Measurements from ENCODE around the gene CPT1B.
"Not testable (repeated sequence)": the region's sequence is repeated elsewhere in the genome, so short reads cannot be mapped to it uniquely, and the experiment has no call there.

The CPT1B gene

GRCh38 chr22:50609599-50609998 lies 31.4 kb upstream of the CPT1B start:
- no peak for DNase-seq (ENCODE audit: low spot score)

DNA sequence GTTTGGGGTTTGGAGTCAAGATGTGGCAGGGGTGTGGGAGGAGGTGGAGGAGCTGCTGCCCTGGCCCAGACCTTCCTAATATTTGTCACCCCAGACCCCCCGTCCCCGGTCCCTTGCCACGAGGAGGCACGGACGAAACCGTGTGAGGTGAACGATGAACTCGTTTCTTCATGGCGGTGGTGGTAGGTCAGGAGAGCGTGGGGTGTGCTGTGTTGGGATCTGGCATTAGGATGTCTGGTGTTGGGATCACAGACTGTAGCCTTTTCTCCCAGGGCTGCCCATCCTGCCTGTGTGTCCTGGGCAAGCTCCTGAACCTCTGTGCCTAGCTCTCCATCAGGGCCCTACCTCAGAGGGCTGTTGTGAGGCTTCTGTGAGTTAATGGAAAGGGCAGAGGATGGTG lies 30.8 kb upstream of the CPT1B start:
- no peak for DNase-seq (ENCODE audit: low spot score)

GRCh38 chr22:50608058-50608840 lies 30.0 kb upstream of the CPT1B start:
- DNase-seq (ENCODE audit: low spot score) = not testable (repeated sequence)

DNA sequence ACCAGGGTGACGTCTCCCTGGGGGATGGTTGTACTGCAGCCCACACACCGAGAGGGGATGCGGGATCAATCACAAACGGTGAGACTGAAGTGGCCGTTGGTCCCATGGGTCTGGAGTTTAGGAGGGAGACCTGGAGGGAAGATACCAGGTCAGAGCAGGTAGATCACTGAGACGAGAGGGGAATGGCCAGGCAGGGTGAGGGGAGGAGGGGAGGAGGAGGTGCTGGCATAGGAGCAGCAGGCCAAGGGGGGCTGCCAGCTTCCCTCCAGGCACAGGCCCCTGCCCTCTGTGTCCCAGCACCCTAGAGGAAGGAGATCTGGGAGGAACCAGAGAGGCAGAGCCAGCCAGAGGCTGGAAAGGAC lies 29.4 kb upstream of the CPT1B start:
- no peak for DNase-seq (ENCODE audit: low spot score)

GRCh38 chr22:50606946-50607658 lies 28.9 kb upstream of the CPT1B start:
- no peak for DNase-seq (ENCODE audit: low spot score)

DNA sequence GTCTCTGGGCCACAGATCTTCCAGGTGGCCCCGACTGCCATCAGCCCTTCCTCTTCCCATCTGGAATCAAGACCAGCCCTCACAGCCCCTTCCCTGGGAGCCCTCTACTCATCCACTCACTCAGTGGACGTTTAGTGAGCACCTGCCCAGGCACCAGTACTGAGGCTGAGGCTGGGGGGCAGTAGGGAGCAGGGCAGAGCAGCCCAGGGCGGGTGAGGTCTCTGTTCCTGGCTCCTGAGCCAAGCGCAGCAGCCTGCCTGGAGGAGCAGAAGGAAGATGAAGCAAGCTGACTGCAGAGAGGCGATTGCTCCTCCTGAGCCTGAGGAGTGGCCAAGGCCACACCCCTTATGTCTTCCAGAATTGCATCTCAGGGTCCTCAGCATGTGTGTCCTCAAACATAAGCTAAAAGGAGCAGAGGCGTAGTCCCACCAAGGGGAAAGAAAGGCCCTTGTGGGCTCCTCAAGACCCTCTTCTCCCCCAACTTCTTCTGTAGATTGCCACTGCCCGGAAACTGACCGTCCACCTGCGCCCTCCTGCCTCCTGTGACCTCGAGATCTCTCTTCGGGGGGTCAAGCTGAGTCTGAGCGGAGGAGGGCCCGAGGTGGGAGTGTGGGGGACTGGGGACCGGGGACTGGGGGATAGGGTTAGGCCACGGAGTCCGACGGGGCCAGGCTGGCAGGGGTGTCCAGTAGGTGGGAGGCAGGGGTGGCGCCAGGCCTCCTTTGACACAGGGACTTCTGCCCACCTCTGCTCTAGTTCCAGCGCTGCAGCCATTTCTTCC lies 28.1 kb upstream of the CPT1B start:
- no peak for DNase-seq (ENCODE audit: low spot score)

DNA sequence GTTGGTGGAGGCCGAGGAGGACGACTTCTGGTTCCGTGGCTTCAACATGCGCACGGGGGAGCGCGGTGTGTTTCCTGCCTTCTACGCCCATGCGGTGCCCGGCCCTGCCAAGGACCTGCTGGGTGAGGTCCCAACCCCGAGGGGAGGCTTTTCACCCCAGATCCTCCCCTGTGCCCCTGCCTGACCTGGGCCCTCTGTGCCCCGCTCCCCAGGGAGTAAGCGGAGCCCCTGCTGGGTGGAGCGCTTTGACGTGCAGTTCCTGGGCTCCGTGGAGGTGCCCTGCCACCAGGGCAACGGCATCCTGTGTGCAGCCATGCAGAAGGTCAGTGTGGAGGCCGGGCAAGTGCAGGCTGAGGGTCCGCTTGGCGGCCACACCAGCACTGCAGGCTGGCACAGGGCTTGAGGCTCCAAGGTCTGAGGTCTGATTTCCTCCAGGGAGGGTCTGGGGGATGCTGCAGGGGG lies 27.4 kb upstream of the CPT1B start:
- no peak for DNase-seq (ENCODE audit: low spot score)

- no peak for DNase-seq (ENCODE audit: low spot score)
These were observed 26.9 kb upstream of the CPT1B start for GRCh38 chr22:50605002-50605612.

DNA sequence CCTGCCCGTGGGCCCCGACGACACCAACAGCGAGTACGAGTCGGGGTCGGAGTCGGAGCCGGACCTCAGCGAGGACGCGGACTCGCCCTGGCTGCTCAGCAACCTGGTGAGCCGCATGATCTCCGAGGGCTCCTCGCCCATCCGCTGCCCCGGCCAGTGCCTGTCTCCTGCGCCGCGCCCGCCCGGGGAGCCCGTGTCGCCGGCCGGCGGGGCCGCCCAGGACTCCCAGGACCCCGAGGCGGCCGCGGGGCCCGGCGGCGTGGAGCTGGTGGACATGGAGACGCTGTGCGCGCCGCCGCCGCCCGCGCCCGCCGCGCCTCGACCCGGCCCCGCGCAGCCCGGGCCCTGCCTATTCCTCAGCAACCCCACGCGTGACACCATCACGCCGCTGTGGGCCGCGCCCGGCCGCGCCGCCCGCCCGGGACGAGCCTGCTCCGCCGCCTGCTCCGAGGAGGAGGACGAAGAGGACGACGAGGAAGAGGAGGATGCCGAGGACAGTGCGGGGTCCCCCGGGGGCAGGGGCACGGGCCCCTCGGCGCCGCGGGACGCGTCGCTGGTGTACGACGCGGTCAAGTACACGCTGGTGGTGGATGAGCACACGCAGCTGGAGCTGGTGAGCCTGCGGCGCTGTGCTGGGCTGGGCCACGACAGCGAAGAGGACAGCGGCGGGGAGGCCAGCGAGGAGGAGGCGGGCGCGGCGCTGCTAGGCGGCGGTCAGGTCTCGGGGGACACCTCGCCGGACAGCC lies 26.2 kb upstream of the CPT1B start:
- DNase-seq (ENCODE audit: low spot score) = no peak

DNA sequence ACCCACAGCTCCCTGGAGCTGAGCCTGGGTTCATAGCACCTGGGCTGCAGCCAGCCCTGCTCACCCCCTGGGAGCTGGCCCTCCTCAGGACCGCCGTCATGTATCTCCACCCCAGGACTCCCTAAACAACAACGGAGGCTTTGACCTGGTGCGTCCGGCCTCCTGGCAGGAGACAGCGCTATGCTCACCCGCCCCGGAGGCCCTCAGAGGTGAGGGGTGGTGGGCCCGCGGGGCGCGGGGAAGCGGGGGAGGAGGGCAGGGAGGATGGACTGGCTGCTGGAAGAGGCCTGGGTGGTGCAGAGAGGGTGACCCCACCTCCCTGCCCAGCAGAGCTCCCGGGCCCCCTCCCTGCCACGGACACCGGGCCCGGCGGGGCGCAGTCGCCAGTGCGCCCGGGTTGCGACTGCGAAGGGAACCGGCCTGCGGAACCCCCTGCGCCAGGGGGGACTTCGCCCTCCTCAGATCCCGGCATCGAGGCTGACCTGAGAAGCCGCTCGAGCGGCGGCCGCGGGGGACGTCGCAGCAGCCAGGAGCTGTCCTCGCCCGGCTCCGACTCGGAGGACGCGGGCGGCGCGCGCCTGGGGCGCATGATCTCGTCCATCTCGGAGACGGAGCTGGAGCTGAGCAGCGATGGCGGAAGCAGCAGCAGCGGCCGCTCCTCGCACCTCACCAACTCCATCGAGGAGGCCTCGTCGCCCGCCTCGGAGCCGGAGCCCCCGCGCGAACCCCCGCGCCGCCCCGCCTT lies 25.5 kb upstream of the CPT1B start:
- no peak for DNase-seq (ENCODE audit: low spot score)

- DNase-seq (ENCODE audit: low spot score) = no peak
These were observed 24.1 kb upstream of the CPT1B start for GRCh38 chr22:50602338-50602700.

GRCh38 chr22:50601669-50602337 lies 23.6 kb upstream of the CPT1B start:
- DNase-seq (ENCODE audit: low spot score) = no peak

DNA sequence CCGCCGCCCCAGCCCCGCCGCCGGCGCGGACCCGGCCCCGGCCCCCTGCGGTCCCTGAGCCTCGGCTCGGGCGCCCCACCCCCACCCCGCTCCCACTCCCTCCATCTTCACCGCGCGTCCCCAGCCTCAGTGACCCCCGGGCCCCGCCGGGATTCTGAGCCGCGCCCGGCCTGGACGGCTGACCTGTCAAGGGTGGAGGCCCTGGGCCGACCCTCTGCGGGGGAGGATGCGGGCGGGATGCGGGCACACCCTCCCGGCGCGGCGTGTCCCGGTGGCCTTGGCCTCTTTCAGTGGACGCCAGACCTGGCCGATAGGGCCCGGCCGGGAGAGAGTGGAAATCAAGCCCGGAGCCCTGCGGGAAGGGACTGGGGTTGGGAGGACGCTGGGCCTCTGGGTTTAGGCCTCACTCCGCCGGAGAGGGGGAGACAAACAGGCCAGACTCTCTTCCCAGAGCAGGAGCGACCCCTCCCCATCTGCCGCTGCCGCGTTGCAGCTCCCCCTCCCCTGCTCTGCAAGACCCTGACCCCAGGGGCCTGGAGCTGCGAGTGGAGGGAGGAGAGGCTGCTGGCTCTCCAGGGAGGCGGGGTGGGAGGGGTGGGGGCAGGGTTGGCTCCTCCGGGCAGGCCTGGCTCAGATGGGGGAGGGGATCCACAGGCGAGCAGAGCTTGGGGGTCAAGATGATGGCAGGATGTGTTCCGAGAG lies 22.9 kb upstream of the CPT1B start:
- DNase-seq (ENCODE audit: low spot score) = no peak

- DNase-seq (ENCODE audit: low spot score) = no peak
These were observed 22.3 kb upstream of the CPT1B start, which contains the start of gene MAPK8IP2 for GRCh38 chr22:50600538-50600937. TSS of gene MAPK8IP2 (plus strand) at chr22:50600793. CDS start at chr22:50600819, 26 bp downstream.

DNA sequence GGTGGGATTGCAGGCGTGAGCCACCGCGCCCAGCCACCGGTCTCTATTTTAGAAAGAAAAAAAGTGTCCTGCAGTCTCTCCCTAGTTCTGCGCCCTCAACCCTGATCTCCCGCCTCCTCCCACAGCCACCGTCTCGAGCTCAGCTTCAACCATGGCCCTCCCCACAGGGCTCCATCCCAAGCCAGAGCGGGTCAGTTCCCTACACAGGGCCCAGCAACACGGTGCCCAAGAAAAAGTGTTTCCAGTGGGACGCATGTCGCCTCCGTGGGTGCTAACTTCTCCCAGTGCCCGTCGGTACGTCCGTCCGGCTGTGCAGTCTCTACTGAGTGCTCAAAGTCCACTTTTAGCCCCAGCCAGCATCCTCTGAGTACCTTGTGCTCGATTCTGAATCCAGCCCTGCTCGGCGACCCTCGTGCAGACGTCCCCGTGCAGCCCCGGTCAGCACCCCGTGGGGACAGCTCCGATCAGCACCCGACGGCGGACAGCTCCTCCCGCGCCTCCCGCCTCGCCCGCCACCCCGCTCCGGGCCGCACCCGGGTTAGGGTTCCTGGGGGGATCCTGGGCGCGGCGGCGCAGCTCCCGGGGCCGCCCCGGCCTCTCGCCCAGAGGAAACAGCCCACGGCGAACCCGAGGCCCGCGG lies 21.7 kb upstream of the CPT1B start:
- peak; percentile 30 for DNase-seq (ENCODE audit: low spot score)

DNA sequence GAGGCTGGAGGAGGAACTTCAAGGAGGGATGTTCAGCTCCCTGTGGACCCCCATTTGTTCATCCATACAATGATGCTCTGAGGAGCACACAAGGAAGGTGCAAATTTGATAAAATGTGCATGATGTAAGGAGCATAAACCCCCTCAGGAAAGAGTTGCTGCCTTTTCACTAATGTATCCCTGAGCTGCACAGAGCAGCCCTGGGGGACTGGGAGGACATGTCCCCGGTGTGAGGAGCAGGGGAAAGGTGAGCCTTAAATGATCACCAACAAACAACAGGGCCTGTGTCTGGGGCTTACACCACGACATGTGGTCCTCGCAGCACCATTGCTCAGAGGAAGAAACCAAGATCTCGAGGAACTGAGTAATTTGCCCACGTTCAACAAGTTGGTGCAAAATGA lies 18.9 kb upstream of the CPT1B start:
- no peak for DNase-seq (ENCODE audit: low spot score)

GRCh38 chr22:50595189-50595588 lies 17.0 kb upstream of the CPT1B start:
- no peak for DNase-seq (ENCODE audit: low spot score)

DNA sequence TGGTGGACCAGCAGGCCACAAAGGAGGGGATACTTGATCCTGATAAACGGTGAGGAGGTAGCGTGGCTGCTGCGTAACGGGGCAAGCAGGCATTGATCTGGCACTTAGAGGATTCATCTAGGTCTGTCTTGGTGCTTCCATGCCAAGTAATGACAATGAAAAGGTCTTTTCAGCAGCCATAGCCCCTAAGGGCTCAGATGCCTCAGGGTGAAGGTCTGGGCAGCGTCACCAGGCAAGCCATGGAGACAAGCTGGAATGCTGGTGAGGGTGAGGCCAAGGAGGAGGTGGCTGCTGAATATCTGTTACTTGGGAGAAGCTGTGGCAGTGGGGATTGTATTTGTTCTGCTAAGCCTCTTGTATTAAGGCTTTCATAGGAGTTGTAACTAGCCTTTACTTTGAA lies 9.2 kb upstream of the CPT1B start:
- DNase-seq (ENCODE audit: low spot score) = no peak

DNA sequence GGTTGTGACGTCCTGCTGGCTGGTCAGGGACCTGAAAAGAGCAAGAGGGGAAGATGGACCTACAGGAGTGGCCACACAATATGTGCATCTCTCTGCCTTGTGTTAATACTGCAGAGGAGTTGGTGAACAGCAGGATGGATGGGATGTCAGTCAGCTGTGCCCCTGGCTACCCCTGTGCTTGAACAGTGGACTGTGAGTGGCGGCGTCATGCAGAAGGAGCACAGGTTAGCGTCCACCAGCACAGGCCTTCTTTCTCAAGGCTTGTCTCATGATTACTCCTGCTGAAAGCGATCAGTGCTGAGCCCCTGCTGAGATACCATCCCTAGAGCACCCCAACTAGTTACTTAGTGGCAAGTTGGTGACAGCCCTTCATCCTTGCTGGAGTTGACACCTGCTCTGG lies 8.2 kb upstream of the CPT1B start:
- DNase-seq (ENCODE audit: low spot score) = no peak
